IMR-90 (cell line): Measurements from ENCODE around the gene SIGLEC9. TPM values are rescaled to one million over a fixed set of nuclear protein-coding genes. Genes with fewer than 3 reads are reported as not detected.

Source experiments
- ATAC-seq: fragments of 200-7000 bp; cut with Tn5 transposase; 2 replicates; pipeline ENCODE4 v1.9.1; 2020; ENCODE audit warnings: low read depth, mild to moderate bottlenecking, moderate library complexity
- BruUV-seq: library from RNA; stranded (reverse); fragments of 400-500 nt; replicated peaks from 2 replicates; lab custom pipeline; 2021; lab: Mats Ljungman, UMichigan
- CTCF ChIA-PET: fragments of 300-600 bp; formaldehyde crosslinking; extraction: SDS; loops from one replicate; lab custom pipeline; 2021; ENCODE audit warnings: antibody characterized with exemption; lab: Yijun Ruan, JAX
- POLR2A ChIA-PET: fragments of 300-600 bp; sonication (Branson Sonifier 250); formaldehyde crosslinking; loops from one replicate; lab custom pipeline; 2022; ENCODE audit warnings: antibody characterized with exemption; ENCODE audit not compliant: unreplicated experiment; lab: Charles Lee
- DNase-seq: peaks from one replicate; pipeline ENCODE4 v3.0.0; 2013
- H2AFZ ChIP-seq: replicated peaks from 2 replicates; pipeline ENCODE3; 2013; ENCODE audit warnings: low read length, mild to moderate bottlenecking; ENCODE audit not compliant: poor library complexity
- H2AK5ac ChIP-seq: 2 replicates; pipeline ENCODE4 v1.6.1; 2013; ENCODE audit warnings: low read depth, low read length, inconsistent platforms
- H2AK9ac ChIP-seq: replicated peaks from 2 replicates; pipeline ENCODE3; 2013; ENCODE audit warnings: mild to moderate bottlenecking, low read depth, low read length, moderate library complexity; ENCODE audit not compliant: poor library complexity
- H2BK120ac ChIP-seq: 2 replicates; pipeline ENCODE4 v1.6.1; 2013; ENCODE audit warnings: low read depth, low read length, inconsistent platforms
- H2BK15ac ChIP-seq: 3 replicates; pipeline ENCODE4 v1.6.1; 2013; ENCODE audit warnings: low read depth, low read length, inconsistent platforms
- H2BK20ac ChIP-seq: 2 replicates; pipeline ENCODE4 v1.6.1; 2013; ENCODE audit warnings: low read depth, mild to moderate bottlenecking, inconsistent platforms, low read length, moderate library complexity
- H2BK5ac ChIP-seq: 2 replicates; pipeline ENCODE4 v1.6.1; 2013; ENCODE audit warnings: mild to moderate bottlenecking, low read depth, low read length, inconsistent platforms; ENCODE audit not compliant: poor library complexity, severe bottlenecking
- H3K14ac ChIP-seq: replicated peaks from 2 replicates; pipeline ENCODE4 v1.6.1; 2013; ENCODE audit warnings: low read depth, low read length, inconsistent platforms
- H3K18ac ChIP-seq: 2 replicates; pipeline ENCODE4 v1.6.1; 2013; ENCODE audit warnings: low read depth, low read length, control low read depth
- H3K23ac ChIP-seq: 2 replicates; pipeline ENCODE4 v1.6.1; 2013; ENCODE audit warnings: low read depth, low read length, inconsistent platforms
- H3K27ac ChIP-seq: 2 replicates; pipeline ENCODE4 v1.5.1; 2013; ENCODE audit warnings: mild to moderate bottlenecking, control low read depth, low read length; ENCODE audit not compliant: insufficient read depth
- H3K27me3 ChIP-seq: 2 replicates; pipeline ENCODE4 v1.6.1; 2013; ENCODE audit warnings: low read length; ENCODE audit not compliant: control insufficient read depth, insufficient read depth
- H3K36me3 ChIP-seq: 2 replicates; pipeline ENCODE4 v1.6.1; 2013; ENCODE audit warnings: low read length, mixed read lengths; ENCODE audit not compliant: control insufficient read depth, insufficient read depth
- H3K4ac ChIP-seq: 2 replicates; pipeline ENCODE4 v1.6.1; 2013; ENCODE audit warnings: low read depth, low read length, inconsistent platforms
- H3K4me1 ChIP-seq: 2 replicates; pipeline ENCODE4 v1.6.1; 2013; ENCODE audit warnings: low read length, mixed read lengths; ENCODE audit not compliant: control insufficient read depth, insufficient read depth
- H3K4me2 ChIP-seq: 2 replicates; pipeline ENCODE4 v1.6.1; 2013; ENCODE audit warnings: low read depth, mild to moderate bottlenecking, control low read depth, low read length, moderate library complexity
- H3K4me3 ChIP-seq: 2 replicates; pipeline ENCODE4 v1.5.1; 2013; ENCODE audit warnings: low read depth, mild to moderate bottlenecking, control low read depth, low read length, moderate library complexity; ENCODE audit not compliant: insufficient read depth
- H3K56ac ChIP-seq: 2 replicates; pipeline ENCODE4 v1.6.1; 2013; ENCODE audit warnings: low read length, inconsistent platforms; ENCODE audit not compliant: insufficient read depth; ENCODE audit errors: extremely low read depth
- H3K79me1 ChIP-seq, 2 experiments: 2 replicates each; pipeline ENCODE4 v1.6.1; 2013; ENCODE audit warnings: low read length in 2 of 2, inconsistent platforms in 1 of 2, low read depth in 1 of 2
- H3K9ac ChIP-seq: 2 replicates; pipeline ENCODE4 v1.6.1; 2013; ENCODE audit warnings: low read depth, low read length, control low read depth
- H3K9me1 ChIP-seq: 2 replicates; pipeline ENCODE4 v1.6.1; 2013; ENCODE audit warnings: low read length, inconsistent platforms; ENCODE audit not compliant: insufficient read depth
- H3K9me3 ChIP-seq: 2 replicates; pipeline ENCODE4 v1.6.1; 2013; ENCODE audit warnings: low read length; ENCODE audit not compliant: control insufficient read depth, insufficient read depth
- H4K20me1 ChIP-seq: 2 replicates; pipeline ENCODE4 v1.6.1; 2013; ENCODE audit warnings: low read length, inconsistent platforms; ENCODE audit not compliant: insufficient read depth
- H4K5ac ChIP-seq: 2 replicates; pipeline ENCODE4 v1.6.1; 2013; ENCODE audit warnings: mild to moderate bottlenecking, low read depth, low read length, control low read depth
- H4K8ac ChIP-seq, 2 experiments: 2 replicates each; pipeline ENCODE4 v1.6.1; 2013; ENCODE audit warnings: low read depth in 2 of 2, low read length in 2 of 2, control low read depth in 1 of 2, inconsistent platforms in 1 of 2
- H4K91ac ChIP-seq: 2 replicates; pipeline ENCODE4 v1.6.1; 2013; ENCODE audit warnings: low read depth, low read length, inconsistent platforms; ENCODE audit not compliant: insufficient read depth
- BHLHE40 ChIP-seq: fragments of 150-350 bp; IDR thresholded peaks from 2 replicates; pipeline ENCODE4 v1.6.1; 2016; ENCODE audit warnings: mild to moderate bottlenecking, low read depth, low read length
- CEBPB ChIP-seq: IDR thresholded peaks from 2 replicates; pipeline ENCODE4 v1.6.1; 2012; ENCODE audit warnings: low read depth, low read length, improper control_type of control experiment
- CHD1 ChIP-seq: IDR thresholded peaks from 2 replicates; pipeline ENCODE4 v1.6.1; 2012; ENCODE audit warnings: low read depth, low read length, improper control_type of control experiment
- CTCF ChIP-seq: conservative IDR thresholded peaks from 2 replicates; pipeline ENCODE4 v1.5.1; 2012; ENCODE audit warnings: mild to moderate bottlenecking, low read depth, low read length, improper control_type of control experiment
- FOS ChIP-seq: fragments of 150-350 bp; IDR thresholded peaks from 2 replicates; pipeline ENCODE4 v1.6.1; 2016; ENCODE audit warnings: low read depth, low read length
- MAFK ChIP-seq: IDR thresholded peaks from 2 replicates; pipeline ENCODE4 v1.6.1; 2012; ENCODE audit warnings: low read depth, low read length, improper control_type of control experiment
- MAZ ChIP-seq: IDR thresholded peaks from 2 replicates; pipeline ENCODE4 v1.6.1; 2012; ENCODE audit warnings: low read depth, mild to moderate bottlenecking, low read length, improper control_type of control experiment, moderate library complexity, borderline replicate concordance
- MXI1 ChIP-seq: IDR thresholded peaks from 2 replicates; pipeline ENCODE4 v1.6.1; 2012; ENCODE audit warnings: low read depth, mild to moderate bottlenecking, low read length, moderate library complexity, borderline replicate concordance
- POLR2A ChIP-seq: IDR thresholded peaks from 2 replicates; pipeline ENCODE4 v1.6.1; 2012; ENCODE audit warnings: mild to moderate bottlenecking, low read depth, low read length
- RAD21 ChIP-seq: IDR thresholded peaks from 2 replicates; pipeline ENCODE4 v1.6.1; 2012; ENCODE audit warnings: low read length, improper control_type of control experiment
- RFX5 ChIP-seq: IDR thresholded peaks from 2 replicates; pipeline ENCODE4 v1.8.0; 2012; ENCODE audit warnings: low read depth, mild to moderate bottlenecking, low read length, moderate library complexity
- SMC3 ChIP-seq: fragments of 150-350 bp; IDR thresholded peaks from 2 replicates; pipeline ENCODE4 v1.6.1; 2016; ENCODE audit warnings: low read depth, mild to moderate bottlenecking, antibody characterized with exemption, low read length, moderate library complexity
- WGBS, 2 experiments: methylation state at CpG; one replicate each; pipeline versions ENCODE4 v1.1.5 to v1.1.7; 2013; ENCODE audit warnings: missing lambda C conversion rate in 2 of 2; ENCODE audit not compliant: insufficient read length in 1 of 2; ENCODE audit errors: extremely low coverage in 2 of 2; 5-methylcytosine and 5-hydroxymethylcytosine counted together
- dilution Hi-C: fragments of 300-500 bp; cut with HindIII; formaldehyde crosslinking; loops from one replicate; pipeline ENCODE4 v1.14.3; 2018; ENCODE audit warnings: low sequenced_read_pairs; ENCODE audit not compliant: unreplicated experiment
- in situ Hi-C: fragments of 300-500 bp; cut with MboI; formaldehyde crosslinking; loops from 3 replicates; pipeline ENCODE4 v1.14.3; 2019; ENCODE audit warnings: low sequenced_read_pairs, inconsistent platforms, mixed read lengths
- intact Hi-C: fragments of 100-400 bp; cut with micrococcal nuclease; formaldehyde crosslinking; loops from 2 replicates; pipeline ENCODE4 v1.10.0; 2022
- polyA plus RNA-seq, 3 experiments: library from polyadenylated mRNA; depleted of rRNA; stranded (reverse); fragments of >200 nt; gene quantifications; 2 replicates each; pipeline ENCODE4 v1.2.3, GENCODE V29; 2012; ENCODE audit warnings: low replicate concordance in 1 of 3
- total RNA-seq: library from RNA; depleted of rRNA; stranded (reverse); fragments of >200 nt; gene quantifications from 2 replicates; pipeline ENCODE4 v1.2.3, GENCODE V29; 2012
- TF ChIP-seq, protein P1 (sequence below): fragments of 150-350 bp; IDR thresholded peaks from 2 replicates; pipeline ENCODE4 v1.6.1; 2017; ENCODE audit warnings: mild to moderate bottlenecking, antibody characterized with exemption, low read length, low read depth
- TF ChIP-seq, protein P2 (sequence below): fragments of 150-350 bp; IDR thresholded peaks from 2 replicates; pipeline ENCODE4 v1.6.1; 2016; ENCODE audit warnings: low read depth, mild to moderate bottlenecking, low read length, moderate library complexity, borderline replicate concordance

Gene SIGLEC9
- total and polyA plus RNA-seq, 2 of the 4 experiments (the other 2 are of a cell fraction), result 0.03 TPM; not detected in 1

- Histone ChIP-seq H3K56ac (no peak overlapping the region), H2BK20ac (no peak overlapping the region), H2BK15ac (no peak overlapping the region), H3K36me3 (no peaks in the 10 kb centered on the region), H3K27me3 (0 out of 2 replicates have a peak, but pooled peaks cover 3% of the 10 kb centered on the region), H3K23ac (no peak overlapping the region), H2AK9ac (no peak overlapping the region), H4K91ac (no peak overlapping the region), H3K9me1 (no peaks in the 10 kb centered on the region), H3K4ac (no peak overlapping the region), H3K4me3 (no peak overlapping the region), H3K4me1 (no peaks in the 10 kb centered on the region), H2AK5ac (no peak overlapping the region), H4K5ac (no peak overlapping the region), H3K14ac (no peak overlapping the region), H4K8ac (no peak overlapping the region), H3K18ac (no peak overlapping the region), H3K4me2 (no peak overlapping the region), H3K79me1 (no peaks in the 10 kb centered on the region), H3K9ac (no peak overlapping the region), H4K20me1 (no peaks in the 10 kb centered on the region), H3K9me3 (no peaks in the 10 kb centered on the region), H2BK120ac (no peak overlapping the region), H2AFZ (no peak overlapping the region), H3K27ac (no peak overlapping the region), H2BK5ac (no peak overlapping the region)
- TF ChIP-seq MXI1 (no peak), FOS (no peak), SMC3 (no peak), RAD21 (no peak), MAFK (no peak), CHD1 (no peak), CTCF (no peak), MAZ (no peak), CEBPB (no peak), BHLHE40 (no peak), POLR2A (no peak), RFX5 (no peak)
- TF ChIP-seq, protein P1, sequence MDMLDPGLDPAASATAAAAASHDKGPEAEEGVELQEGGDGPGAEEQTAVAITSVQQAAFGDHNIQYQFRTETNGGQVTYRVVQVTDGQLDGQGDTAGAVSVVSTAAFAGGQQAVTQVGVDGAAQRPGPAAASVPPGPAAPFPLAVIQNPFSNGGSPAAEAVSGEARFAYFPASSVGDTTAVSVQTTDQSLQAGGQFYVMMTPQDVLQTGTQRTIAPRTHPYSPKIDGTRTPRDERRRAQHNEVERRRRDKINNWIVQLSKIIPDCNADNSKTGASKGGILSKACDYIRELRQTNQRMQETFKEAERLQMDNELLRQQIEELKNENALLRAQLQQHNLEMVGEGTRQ, result no peak
- TF ChIP-seq, protein P2, sequence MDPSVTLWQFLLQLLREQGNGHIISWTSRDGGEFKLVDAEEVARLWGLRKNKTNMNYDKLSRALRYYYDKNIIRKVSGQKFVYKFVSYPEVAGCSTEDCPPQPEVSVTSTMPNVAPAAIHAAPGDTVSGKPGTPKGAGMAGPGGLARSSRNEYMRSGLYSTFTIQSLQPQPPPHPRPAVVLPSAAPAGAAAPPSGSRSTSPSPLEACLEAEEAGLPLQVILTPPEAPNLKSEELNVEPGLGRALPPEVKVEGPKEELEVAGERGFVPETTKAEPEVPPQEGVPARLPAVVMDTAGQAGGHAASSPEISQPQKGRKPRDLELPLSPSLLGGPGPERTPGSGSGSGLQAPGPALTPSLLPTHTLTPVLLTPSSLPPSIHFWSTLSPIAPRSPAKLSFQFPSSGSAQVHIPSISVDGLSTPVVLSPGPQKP, result no peak
- BruUV-seq, result no TSS peak
- in situ Hi-C loops, result no loop called here
- intact Hi-C loops, result no loop called here
- ChIA-PET CTCF (no interaction called here), POLR2A (no interaction called here)
- 44% methylated on average over 1 of the region's 3 CpGs; no CpG with 5 or more reads in 1 of the 2 experiments for WGBS, 2 experiments
- ATAC-seq, result no peak
- dilution Hi-C loops, result no loop called here
- no peak for DNase-seq
Observed at GRCh38 chr19:51150627-51151026, 25.9 kb downstream of the SIGLEC9 start.
